OCI-LY1 (cell line): ENCODE data around the gene FBXO36.

Experiments used
- CTCF ChIP-seq: fragments of 200-600 bp; sonication (generic), shearing (Covaris generic); IDR thresholded peaks from 2 replicates; pipeline ENCODE4 v1.5.1; 2017; ENCODE audit warnings: mild to moderate bottlenecking, antibody characterized with exemption, low read length, moderate library complexity, mixed read lengths
- EZH2 ChIP-seq: fragments of 200-600 bp; sonication (generic), shearing (Covaris generic); IDR thresholded peaks from 2 replicates; pipeline ENCODE4 v1.8.0; 2017; ENCODE audit warnings: borderline replicate concordance, mixed run types, mild to moderate bottlenecking, antibody characterized with exemption, low read length, moderate library complexity, mixed read lengths

GRCh38 chr2:230010501-230010900, 88.2 kb downstream of the FBXO36 start:
- no peak for TF ChIP-seq CTCF
- TF ChIP-seq EZH2: no peak
